ENCODE results near the gene FAM98A. TPM values are rescaled to one million over a fixed set of nuclear protein-coding genes. Genes with fewer than 3 reads are reported as not detected.

FAM98A gene
- total RNA-seq, 1 experiment from 2014 or later = 70.9 TPM

DNA sequence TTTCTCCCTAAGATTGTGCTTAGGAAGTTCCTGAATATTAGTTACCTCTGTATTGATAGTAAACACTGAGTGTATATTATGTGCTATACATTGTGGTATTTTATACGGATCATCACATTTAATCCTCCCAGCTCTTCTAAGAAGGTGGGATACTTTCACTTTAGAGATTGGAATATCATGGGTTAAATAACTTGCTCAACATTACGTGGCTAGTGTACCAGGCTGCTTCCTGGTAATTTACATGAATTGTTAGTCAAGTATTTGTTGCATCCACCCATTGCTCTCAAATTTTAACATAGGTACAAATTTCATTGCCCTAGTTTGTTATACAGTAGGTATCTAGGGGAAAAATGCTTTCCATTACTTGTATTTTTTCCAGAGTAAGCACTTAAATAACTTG, 21.4 kb downstream of the FAM98A start:
- WGBS (ENCODE audit: extremely low coverage, insufficient read length, low lambda C conversion rate) = no CpG with 5 or more reads among the region's 2 CpGs
- Histone ChIP-seq H2BK5ac (ENCODE audit: insufficient read length, low read length) (no peak overlapping the region), H2BK120ac (ENCODE audit: low read depth, low read length, poor library complexity, severe bottlenecking) (no peak overlapping the region), H2AFZ (ENCODE audit: low read length) (no peak overlapping the region), H4K20me1 (ENCODE audit: control insufficient read depth, insufficient read depth, insufficient read length) (no peaks in the 10 kb centered on the region), H3K23ac (ENCODE audit: insufficient read length, low read depth, low read length) (no peak overlapping the region), H3K56ac (ENCODE audit: insufficient read length, low read depth, low read length) (no peak overlapping the region), H3K27ac (ENCODE audit: insufficient read length, low read depth, low read length) (no peak overlapping the region), H3K4ac (ENCODE audit: low read depth, low read length) (no peak overlapping the region), H2BK15ac (ENCODE audit: low read depth, low read length) (no peak overlapping the region), H3K23me2 (ENCODE audit: insufficient read length, low read depth, low read length, poor library complexity, severe bottlenecking) (no peaks in the 10 kb centered on the region), H4K8ac (replicated peaks; ENCODE audit: insufficient read length, low read depth, low read length) (no peak overlapping the region), H4K91ac (ENCODE audit: insufficient read length, low read depth, low read length) (no peak overlapping the region), H2BK20ac (ENCODE audit: low read depth, low read length, poor library complexity, severe bottlenecking) (no peak overlapping the region), H3K9me3 (ENCODE audit: control insufficient read depth, low read depth, low read length) (no peaks in the 10 kb centered on the region), H3K79me2 (ENCODE audit: insufficient read depth, low read length) (no peaks in the 10 kb centered on the region), H3K9ac (ENCODE audit: extremely low read depth, insufficient read length, low read length) (no peak overlapping the region), H3K18ac (ENCODE audit: insufficient read length, low read depth, low read length) (no peak overlapping the region), H3K4me2 (ENCODE audit: insufficient read depth, insufficient read length, low read length) (no peak overlapping the region), H3K79me1 (ENCODE audit: insufficient read depth, low read depth, low read length, poor library complexity, severe bottlenecking) (peaks cover 3% of the 10 kb centered on the region), H4K5ac (ENCODE audit: insufficient read length, low read depth, low read length) (no peak overlapping the region), H3K27me3 (ENCODE audit: insufficient read depth, low read length) (no peaks in the 10 kb centered on the region), H3T11ph (ENCODE audit: low read length) (no peak overlapping the region), H2AK5ac (ENCODE audit: insufficient read length, low read length) (no peak overlapping the region), H3K14ac (ENCODE audit: insufficient read depth, low read length) (no peak overlapping the region), H2BK12ac (ENCODE audit: insufficient read length, low read depth, low read length) (no peak overlapping the region), H3K4me1 (ENCODE audit: insufficient read depth, low read length) (peaks cover 2% of the 10 kb centered on the region; the same call in 1 of the 2 replicates)
- Mint-ChIP-seq H3K9me3 (no peaks in the 10 kb centered on the region), H3K27ac (no peak overlapping the region), H3K4me1 (peaks cover 31 to 38% of the 10 kb centered on the region in 2 experiments), H3K27me3 (ENCODE audit: low read depth) (no peaks in the 10 kb centered on the region), H3K36me3 (ENCODE audit: insufficient read depth in 1 of 3, low read depth in 3 of 3) (peaks cover 0 to 4% (median 0%) of the 10 kb centered on the region in 3 experiments; a peak in 1 of 7 replicates), H3K4me3 (no peak overlapping the region)
- DNase-seq = no peak
- TF ChIP-seq, protein P1, sequence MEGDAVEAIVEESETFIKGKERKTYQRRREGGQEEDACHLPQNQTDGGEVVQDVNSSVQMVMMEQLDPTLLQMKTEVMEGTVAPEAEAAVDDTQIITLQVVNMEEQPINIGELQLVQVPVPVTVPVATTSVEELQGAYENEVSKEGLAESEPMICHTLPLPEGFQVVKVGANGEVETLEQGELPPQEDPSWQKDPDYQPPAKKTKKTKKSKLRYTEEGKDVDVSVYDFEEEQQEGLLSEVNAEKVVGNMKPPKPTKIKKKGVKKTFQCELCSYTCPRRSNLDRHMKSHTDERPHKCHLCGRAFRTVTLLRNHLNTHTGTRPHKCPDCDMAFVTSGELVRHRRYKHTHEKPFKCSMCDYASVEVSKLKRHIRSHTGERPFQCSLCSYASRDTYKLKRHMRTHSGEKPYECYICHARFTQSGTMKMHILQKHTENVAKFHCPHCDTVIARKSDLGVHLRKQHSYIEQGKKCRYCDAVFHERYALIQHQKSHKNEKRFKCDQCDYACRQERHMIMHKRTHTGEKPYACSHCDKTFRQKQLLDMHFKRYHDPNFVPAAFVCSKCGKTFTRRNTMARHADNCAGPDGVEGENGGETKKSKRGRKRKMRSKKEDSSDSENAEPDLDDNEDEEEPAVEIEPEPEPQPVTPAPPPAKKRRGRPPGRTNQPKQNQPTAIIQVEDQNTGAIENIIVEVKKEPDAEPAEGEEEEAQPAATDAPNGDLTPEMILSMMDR (conservative IDR thresholded peaks at IDR 0.05) = no peak
